OCI-LY1 (cell line): Measurements from ENCODE around the gene SCLY.

Experiments used
- H2AFZ ChIP-seq: fragments of 200-600 bp; sonication (generic), shearing (Covaris generic); 2 replicates; pipeline ENCODE4 v1.6.0; 2014; ENCODE audit warnings: antibody characterized with exemption, mild to moderate bottlenecking, low read length
- H3F3A ChIP-seq: fragments of 200-600 bp; sonication (generic), shearing (Covaris generic); 2 replicates; pipeline ENCODE4 v1.6.0; 2014; ENCODE audit warnings: mild to moderate bottlenecking, antibody characterized with exemption, low read length, moderate library complexity; ENCODE audit not compliant: insufficient read depth
- H3K27ac ChIP-seq: fragments of 200-600 bp; sonication (generic); 2 replicates; pipeline ENCODE4 v1.5.1; 2014; ENCODE audit warnings: low read length, mixed run types, mild to moderate bottlenecking, low read depth; ENCODE audit not compliant: poor library complexity, severe bottlenecking
- H3K27me3 ChIP-seq: fragments of 200-600 bp; sonication (generic); 2 replicates; pipeline ENCODE4 v1.6.0; 2014; ENCODE audit warnings: antibody characterized with exemption, mild to moderate bottlenecking, low read length, moderate library complexity; ENCODE audit not compliant: insufficient read depth
- H3K36me3 ChIP-seq: fragments of 200-600 bp; sonication (generic); 2 replicates; pipeline ENCODE4 v1.6.1; 2014; ENCODE audit warnings: mild to moderate bottlenecking, antibody characterized with exemption, low read length, moderate library complexity, mixed read lengths; ENCODE audit not compliant: insufficient read depth
- H3K4me1 ChIP-seq: fragments of 200-600 bp; sonication (generic); 2 replicates; pipeline ENCODE4 v1.5.1; 2014; ENCODE audit warnings: mild to moderate bottlenecking, low read length, moderate library complexity; ENCODE audit not compliant: insufficient read depth, severe bottlenecking
- H3K4me2 ChIP-seq: fragments of 200-600 bp; sonication (generic), shearing (Covaris generic); 2 replicates; pipeline ENCODE4 v1.6.1; 2014; ENCODE audit warnings: low read length
- H3K4me3 ChIP-seq: fragments of 200-600 bp; sonication (generic); 2 replicates; pipeline ENCODE4 v1.5.1; 2014; ENCODE audit warnings: low read length, low read depth, mild to moderate bottlenecking, mixed read lengths; ENCODE audit not compliant: poor library complexity, severe bottlenecking
- H3K79me2 ChIP-seq: fragments of 200-600 bp; shearing (Covaris generic); 2 replicates; pipeline ENCODE4 v1.6.1; 2016; ENCODE audit warnings: mixed run types, low read length, mixed read lengths; ENCODE audit not compliant: insufficient read depth
- H3K9ac ChIP-seq: fragments of 200-600 bp; sonication (generic), shearing (Covaris generic); 2 replicates; pipeline ENCODE4 v1.6.1; 2014; ENCODE audit warnings: mild to moderate bottlenecking, low read length, mixed read lengths
- H3K9me2 ChIP-seq: fragments of 200-600 bp; sonication (generic), shearing (Covaris generic); 2 replicates; pipeline ENCODE4 v1.6.1; 2014; ENCODE audit warnings: low read depth, mild to moderate bottlenecking, low read length, mixed read lengths
- H3K9me3 ChIP-seq: fragments of 200-600 bp; shearing (Covaris generic); 2 replicates; pipeline ENCODE4 v1.6.1; 2014; ENCODE audit warnings: low read length, mixed read lengths
- H4K20me1 ChIP-seq: fragments of 200-600 bp; sonication (generic), shearing (Covaris generic); 2 replicates; pipeline ENCODE4 v1.6.0; 2016; ENCODE audit warnings: mild to moderate bottlenecking, low read length; ENCODE audit not compliant: insufficient read depth
- CTCF ChIP-seq: fragments of 200-600 bp; sonication (generic), shearing (Covaris generic); IDR thresholded peaks from 2 replicates; pipeline ENCODE4 v1.5.1; 2017; ENCODE audit warnings: mild to moderate bottlenecking, antibody characterized with exemption, low read length, moderate library complexity, mixed read lengths
- EZH2 ChIP-seq: fragments of 200-600 bp; sonication (generic), shearing (Covaris generic); IDR thresholded peaks from 2 replicates; pipeline ENCODE4 v1.8.0; 2017; ENCODE audit warnings: borderline replicate concordance, mixed run types, mild to moderate bottlenecking, antibody characterized with exemption, low read length, moderate library complexity, mixed read lengths

Gene SCLY

GRCh38 chr2:238039151-238039550 is 21.6 kb upstream of the SCLY start:
- no peak overlapping the region for H2AFZ ChIP-seq
- H3K36me3 ChIP-seq = peaks cover 13% of the 10 kb centered on the region

GRCh38 chr2:238039985-238040384 is 20.8 kb upstream of the SCLY start:
- Histone ChIP-seq H3K9ac (no peak overlapping the region), H3K4me1 (no peaks in the 10 kb centered on the region), H2AFZ (no peak overlapping the region), H3K4me2 (no peak overlapping the region), H3K9me3 (no peaks in the 10 kb centered on the region), H3K27me3 (no peaks in the 10 kb centered on the region), H3K4me3 (no peak overlapping the region), H3F3A (no peaks in the 10 kb centered on the region), H3K79me2 (no peaks in the 10 kb centered on the region), H3K9me2 (no peaks in the 10 kb centered on the region), H3K27ac (no peak overlapping the region), H3K36me3 (peaks cover 13% of the 10 kb centered on the region), H4K20me1 (no peaks in the 10 kb centered on the region)
- TF ChIP-seq EZH2 (no peak), CTCF (no peak)

More at GRCh38 chr2:238039151-238039550, 21.6 kb upstream of the SCLY start:
- Histone ChIP-seq H3K4me1 (no peaks in the 10 kb centered on the region), H3K27me3 (no peaks in the 10 kb centered on the region), H3K9me2 (no peaks in the 10 kb centered on the region), H3K27ac (no peak overlapping the region), H3K4me2 (no peak overlapping the region), H3K9ac (no peak overlapping the region), H3K79me2 (no peaks in the 10 kb centered on the region), H3K9me3 (no peaks in the 10 kb centered on the region), H3K4me3 (no peak overlapping the region), H4K20me1 (no peaks in the 10 kb centered on the region), H3F3A (no peaks in the 10 kb centered on the region)
- TF ChIP-seq EZH2 (no peak), CTCF (no peak)

- no peak overlapping the region for H3K4me2 ChIP-seq
- no peaks in the 10 kb centered on the region for H3K9me3 ChIP-seq
- no peaks in the 10 kb centered on the region for H3K9me2 ChIP-seq
- H3K4me1 ChIP-seq = no peaks in the 10 kb centered on the region
- H3K27ac ChIP-seq = no peak overlapping the region
- no peaks in the 10 kb centered on the region for H3K27me3 ChIP-seq
- H3K9ac ChIP-seq = no peak overlapping the region
- H3K79me2 ChIP-seq = no peaks in the 10 kb centered on the region
- no peaks in the 10 kb centered on the region for H3F3A ChIP-seq
- peaks cover 13% of the 10 kb centered on the region for H3K36me3 ChIP-seq
- H4K20me1 ChIP-seq = no peaks in the 10 kb centered on the region
- no peak for TF ChIP-seq CTCF
- TF ChIP-seq EZH2 = no peak
- no peak overlapping the region for H2AFZ ChIP-seq
- H3K4me3 ChIP-seq = no peak overlapping the region
Observed at GRCh38 chr2:238040918-238041317, 19.9 kb upstream of the SCLY start.
